ENCODE results near the gene SLC25A6. TPM values are rescaled to one million over a fixed set of nuclear protein-coding genes. Genes with fewer than 3 reads are reported as not detected.

Gene SLC25A6
- total RNA-seq, 1 experiment from 2014 or later, result 553 TPM

DNA sequence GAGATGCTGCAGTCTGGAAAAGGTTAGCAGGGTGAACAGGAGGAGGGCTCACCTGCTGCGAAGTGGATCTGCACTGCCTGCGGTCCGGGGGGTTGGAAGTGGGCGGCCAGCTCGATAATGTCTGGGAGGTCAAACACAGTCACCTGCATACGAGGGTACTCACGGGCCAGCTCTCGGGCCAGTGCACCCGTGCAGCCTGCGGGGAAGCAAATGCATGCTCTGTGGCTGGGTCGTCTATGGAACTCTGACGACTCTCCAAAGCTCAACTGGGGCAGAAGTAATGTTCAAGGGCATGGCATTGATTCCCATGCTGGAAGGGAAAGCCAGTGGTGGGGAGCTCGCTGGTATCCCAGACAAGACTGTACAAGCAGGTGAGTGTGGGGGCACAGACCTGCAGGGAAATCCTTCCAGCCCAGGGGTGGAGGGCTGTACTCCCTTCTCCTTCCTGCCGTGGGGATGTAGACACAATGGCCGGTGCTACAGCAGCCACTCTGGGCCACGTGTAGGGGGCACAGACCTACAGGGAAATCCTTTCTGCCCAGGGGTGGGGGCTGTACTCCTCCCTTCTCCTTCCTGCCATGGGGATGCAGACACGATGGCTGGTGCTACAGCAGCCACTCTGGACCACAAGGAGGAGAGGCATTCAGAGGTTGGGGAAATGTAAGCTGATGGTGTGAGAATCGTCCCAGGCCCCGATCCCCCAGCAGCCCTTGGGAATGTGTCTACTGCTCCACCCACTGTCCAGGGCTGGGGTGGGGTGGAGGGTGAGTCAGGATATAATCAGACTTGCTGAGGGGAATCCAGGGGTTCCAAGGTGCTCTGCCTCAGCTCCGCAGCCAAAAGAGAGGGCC lies 26.2 kb upstream of the SLC25A6 start:
- TF ChIP-seq, protein P1, sequence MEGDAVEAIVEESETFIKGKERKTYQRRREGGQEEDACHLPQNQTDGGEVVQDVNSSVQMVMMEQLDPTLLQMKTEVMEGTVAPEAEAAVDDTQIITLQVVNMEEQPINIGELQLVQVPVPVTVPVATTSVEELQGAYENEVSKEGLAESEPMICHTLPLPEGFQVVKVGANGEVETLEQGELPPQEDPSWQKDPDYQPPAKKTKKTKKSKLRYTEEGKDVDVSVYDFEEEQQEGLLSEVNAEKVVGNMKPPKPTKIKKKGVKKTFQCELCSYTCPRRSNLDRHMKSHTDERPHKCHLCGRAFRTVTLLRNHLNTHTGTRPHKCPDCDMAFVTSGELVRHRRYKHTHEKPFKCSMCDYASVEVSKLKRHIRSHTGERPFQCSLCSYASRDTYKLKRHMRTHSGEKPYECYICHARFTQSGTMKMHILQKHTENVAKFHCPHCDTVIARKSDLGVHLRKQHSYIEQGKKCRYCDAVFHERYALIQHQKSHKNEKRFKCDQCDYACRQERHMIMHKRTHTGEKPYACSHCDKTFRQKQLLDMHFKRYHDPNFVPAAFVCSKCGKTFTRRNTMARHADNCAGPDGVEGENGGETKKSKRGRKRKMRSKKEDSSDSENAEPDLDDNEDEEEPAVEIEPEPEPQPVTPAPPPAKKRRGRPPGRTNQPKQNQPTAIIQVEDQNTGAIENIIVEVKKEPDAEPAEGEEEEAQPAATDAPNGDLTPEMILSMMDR (conservative IDR thresholded peaks at IDR 0.05), result no peak
- no peak overlapping the region for H3K27ac Mint-ChIP-seq
- H3K18ac ChIP-seq (ENCODE audit: insufficient read length, low read depth, low read length), result no peak overlapping the region

More for the DNA sequence above, 26.2 kb upstream of the SLC25A6 start:
- Mint-ChIP-seq H3K4me1 (peaks cover 9 to 12% of the 10 kb centered on the region in 2 experiments), H3K4me3 (no peak overlapping the region), H3K27me3 (ENCODE audit: low read depth) (peaks cover 3% of the 10 kb centered on the region), H3K36me3 (ENCODE audit: insufficient read depth in 1 of 3, low read depth in 3 of 3) (peaks cover 44 to 56% (median 49%) of the 10 kb centered on the region in 3 experiments), H3K9me3 (peaks cover 15 to 18% of the 10 kb centered on the region in 2 experiments)
- Histone ChIP-seq H3K23ac (ENCODE audit: insufficient read length, low read depth, low read length) (no peak overlapping the region), H2AK5ac (ENCODE audit: insufficient read length, low read length) (no peak overlapping the region), H3K79me1 (ENCODE audit: insufficient read depth, low read depth, low read length, poor library complexity, severe bottlenecking) (no peaks in the 10 kb centered on the region), H3K9me3 (ENCODE audit: control insufficient read depth, low read depth, low read length) (peaks cover 17% of the 10 kb centered on the region), H3K23me2 (ENCODE audit: insufficient read length, low read depth, low read length, poor library complexity, severe bottlenecking) (no peaks in the 10 kb centered on the region), H2AFZ (ENCODE audit: low read length) (no peak overlapping the region), H3K56ac (ENCODE audit: insufficient read length, low read depth, low read length) (no peak overlapping the region), H3K4me1 (ENCODE audit: insufficient read depth, low read length) (no peaks in the 10 kb centered on the region), H4K20me1 (ENCODE audit: control insufficient read depth, insufficient read depth, insufficient read length) (no peaks in the 10 kb centered on the region), H4K91ac (ENCODE audit: insufficient read length, low read depth, low read length) (no peak overlapping the region), H3K27me3 (ENCODE audit: insufficient read depth, low read length) (no peaks in the 10 kb centered on the region), H3K9ac (ENCODE audit: extremely low read depth, insufficient read length, low read length) (no peak overlapping the region), H4K8ac (replicated peaks; ENCODE audit: insufficient read length, low read depth, low read length) (no peak overlapping the region), H3T11ph (ENCODE audit: low read length) (no peak overlapping the region), H3K4me2 (ENCODE audit: insufficient read depth, insufficient read length, low read length) (no peak overlapping the region), H2BK15ac (ENCODE audit: low read depth, low read length) (no peak overlapping the region), H4K5ac (ENCODE audit: insufficient read length, low read depth, low read length) (no peak overlapping the region), H3K79me2 (ENCODE audit: insufficient read depth, low read length) (no peaks in the 10 kb centered on the region), H2BK120ac (ENCODE audit: low read depth, low read length, poor library complexity, severe bottlenecking) (no peak overlapping the region), H2BK20ac (ENCODE audit: low read depth, low read length, poor library complexity, severe bottlenecking) (no peak overlapping the region), H2BK5ac (ENCODE audit: insufficient read length, low read length) (no peak overlapping the region), H2BK12ac (ENCODE audit: insufficient read length, low read depth, low read length) (no peak overlapping the region), H3K4ac (ENCODE audit: low read depth, low read length) (no peak overlapping the region), H3K27ac (ENCODE audit: insufficient read length, low read depth, low read length) (no peak overlapping the region), H3K14ac (ENCODE audit: insufficient read depth, low read length) (no peak overlapping the region)
- no CpG with 5 or more reads among the region's 20 CpGs for WGBS (ENCODE audit: extremely low coverage, insufficient read length, low lambda C conversion rate)
- no peak for DNase-seq

Data from H9 (cell line).